ENCODE results near the gene CDH6. TPM values are rescaled to one million over a fixed set of nuclear protein-coding genes. Genes with fewer than 3 reads are reported as not detected.

The CDH6 gene
- total RNA-seq, 1 donor from 2014 or later, result not detected

DNA sequence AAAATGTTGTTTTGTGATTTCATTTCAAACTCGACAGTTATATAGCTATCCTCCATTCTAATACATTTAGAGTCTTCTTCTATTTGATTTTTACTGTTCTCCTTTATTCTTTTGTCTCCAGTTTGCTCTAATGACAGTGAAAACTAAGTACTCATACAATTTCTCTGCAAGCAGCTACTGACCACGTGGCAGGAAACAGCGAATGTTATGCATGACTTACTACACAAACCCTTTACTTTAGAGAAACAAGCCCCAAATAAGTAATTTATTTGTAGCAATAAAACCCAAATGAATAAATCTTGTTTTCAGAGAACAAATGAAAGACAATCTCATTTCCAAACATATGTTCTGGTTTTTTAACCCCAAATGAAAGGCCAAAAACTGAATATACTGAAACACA, 41.9 kb downstream of the CDH6 start:
- Mint-ChIP-seq H3K36me3 (ENCODE audit: low read depth) (no peaks in the 10 kb centered on the region), H3K9me3 (no peaks in the 10 kb centered on the region), H3K27me3 (no peaks in the 10 kb centered on the region), H3K27ac (no peak overlapping the region), H3K4me1 (no peaks in the 10 kb centered on the region), H3K4me3 (no peak overlapping the region)
- ChIA-PET POLR2A (no interaction called here), CTCF (no interaction called here)
- no peak for ATAC-seq (ENCODE audit: low read depth)
- intact Hi-C loops (cut with micrococcal nuclease), result no loop called here
- DNase-seq, result no peak
- TF ChIP-seq, protein P1, sequence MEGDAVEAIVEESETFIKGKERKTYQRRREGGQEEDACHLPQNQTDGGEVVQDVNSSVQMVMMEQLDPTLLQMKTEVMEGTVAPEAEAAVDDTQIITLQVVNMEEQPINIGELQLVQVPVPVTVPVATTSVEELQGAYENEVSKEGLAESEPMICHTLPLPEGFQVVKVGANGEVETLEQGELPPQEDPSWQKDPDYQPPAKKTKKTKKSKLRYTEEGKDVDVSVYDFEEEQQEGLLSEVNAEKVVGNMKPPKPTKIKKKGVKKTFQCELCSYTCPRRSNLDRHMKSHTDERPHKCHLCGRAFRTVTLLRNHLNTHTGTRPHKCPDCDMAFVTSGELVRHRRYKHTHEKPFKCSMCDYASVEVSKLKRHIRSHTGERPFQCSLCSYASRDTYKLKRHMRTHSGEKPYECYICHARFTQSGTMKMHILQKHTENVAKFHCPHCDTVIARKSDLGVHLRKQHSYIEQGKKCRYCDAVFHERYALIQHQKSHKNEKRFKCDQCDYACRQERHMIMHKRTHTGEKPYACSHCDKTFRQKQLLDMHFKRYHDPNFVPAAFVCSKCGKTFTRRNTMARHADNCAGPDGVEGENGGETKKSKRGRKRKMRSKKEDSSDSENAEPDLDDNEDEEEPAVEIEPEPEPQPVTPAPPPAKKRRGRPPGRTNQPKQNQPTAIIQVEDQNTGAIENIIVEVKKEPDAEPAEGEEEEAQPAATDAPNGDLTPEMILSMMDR (IDR thresholded peaks at IDR 0.05), result no peak

GRCh38 chr5:31236339-31236738, 42.9 kb downstream of the CDH6 start:
- H3K4me3 Mint-ChIP-seq, result no peak overlapping the region
- intact Hi-C loops (cut with micrococcal nuclease), result no loop called here
- no peaks in the 10 kb centered on the region for H3K27me3 Mint-ChIP-seq
- POLR2A ChIA-PET, result no interaction called here
- H3K27ac Mint-ChIP-seq, result no peak overlapping the region
- H3K4me1 Mint-ChIP-seq, result no peaks in the 10 kb centered on the region
- ATAC-seq (ENCODE audit: low read depth), result no peak
- TF ChIP-seq, protein P1 (IDR thresholded peaks at IDR 0.05), result no peak
- DNase-seq, result no peak
- H3K9me3 Mint-ChIP-seq, result no peaks in the 10 kb centered on the region
- CTCF ChIA-PET, result no interaction called here
- no peaks in the 10 kb centered on the region for H3K36me3 Mint-ChIP-seq (ENCODE audit: low read depth)

- CTCF ChIA-PET, result no interaction called here
- no peak overlapping the region for H3K27ac Mint-ChIP-seq
- H3K27me3 Mint-ChIP-seq, result no peaks in the 10 kb centered on the region
- POLR2A ChIA-PET, result no interaction called here
- H3K9me3 Mint-ChIP-seq, result no peaks in the 10 kb centered on the region
- ATAC-seq (ENCODE audit: low read depth) (no peak), DNase-seq (no peak)
- TF ChIP-seq, protein P1 (IDR thresholded peaks at IDR 0.05), result no peak
- intact Hi-C loops (cut with micrococcal nuclease), result no loop called here
- H3K4me1 Mint-ChIP-seq, result no peaks in the 10 kb centered on the region
- H3K4me3 Mint-ChIP-seq, result no peak overlapping the region
- no peaks in the 10 kb centered on the region for H3K36me3 Mint-ChIP-seq (ENCODE audit: low read depth)
Measured at GRCh38 chr5:31237174-31237573, 43.7 kb downstream of the CDH6 start.

- no peaks in the 10 kb centered on the region for H3K4me1 Mint-ChIP-seq
- H3K4me3 Mint-ChIP-seq, result no peak overlapping the region
- H3K9me3 Mint-ChIP-seq, result no peaks in the 10 kb centered on the region
- TF ChIP-seq, protein P1 (IDR thresholded peaks at IDR 0.05), result no peak
- no peaks in the 10 kb centered on the region for H3K27me3 Mint-ChIP-seq
- intact Hi-C loops (cut with micrococcal nuclease), result no loop called here
- DNase-seq (no peak), ATAC-seq (ENCODE audit: low read depth) (no peak)
- CTCF ChIA-PET, result no interaction called here
- no peak overlapping the region for H3K27ac Mint-ChIP-seq
- no peaks in the 10 kb centered on the region for H3K36me3 Mint-ChIP-seq (ENCODE audit: low read depth)
- POLR2A ChIA-PET, result no interaction called here
Measured at GRCh38 chr5:31238497-31238896, 45.0 kb downstream of the CDH6 start.

- TF ChIP-seq, protein P1 (IDR thresholded peaks at IDR 0.05), result no peak
- Mint-ChIP-seq H3K4me1 (no peaks in the 10 kb centered on the region), H3K36me3 (ENCODE audit: low read depth) (no peaks in the 10 kb centered on the region), H3K27ac (no peak overlapping the region), H3K9me3 (no peaks in the 10 kb centered on the region), H3K27me3 (no peaks in the 10 kb centered on the region), H3K4me3 (no peak overlapping the region)
- DNase-seq (no peak), ATAC-seq (ENCODE audit: low read depth) (no peak)
- POLR2A ChIA-PET, result no interaction called here
- CTCF ChIA-PET, result no interaction called here
- intact Hi-C loops (cut with micrococcal nuclease), result no loop called here
Measured at GRCh38 chr5:31244921-31245320, 51.4 kb downstream of the CDH6 start.

Measured in activated B cell treated with CpG ODN at 0.5 μM for 24 hours (primary cell).